Measurements from ENCODE around the gene KRTAP13-2.

The KRTAP13-2 gene

DNA sequence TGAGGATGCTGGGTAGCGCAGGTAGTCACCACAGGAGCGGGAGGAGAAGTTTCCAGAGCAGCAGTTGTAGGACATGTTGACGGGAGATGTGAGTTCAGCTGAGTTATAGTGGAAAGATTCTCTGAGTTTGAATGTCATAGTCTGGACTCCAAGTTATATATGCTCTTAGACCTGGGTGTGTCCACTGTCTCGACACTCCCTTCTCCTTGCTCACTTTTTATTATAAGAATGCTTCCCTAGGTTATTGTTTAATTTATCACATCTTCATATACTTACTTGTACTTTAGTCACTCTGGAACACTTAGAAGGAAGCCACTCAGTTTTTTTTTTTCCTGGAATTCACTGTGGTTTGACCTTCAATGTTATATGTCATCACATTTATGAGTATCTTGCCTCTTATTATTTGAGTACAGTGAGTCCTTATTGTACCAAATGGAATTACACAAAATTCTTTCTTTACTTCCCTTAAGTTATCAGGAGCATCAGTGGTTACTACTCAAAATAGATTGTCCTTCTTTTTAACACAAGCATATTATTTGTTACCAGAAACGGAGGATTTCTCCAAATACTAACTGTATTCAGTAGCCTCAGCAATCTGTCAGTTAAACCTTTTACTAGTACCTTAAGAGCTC is at the start of gene KRTAP13-2:
TSS of gene KRTAP13-2 (minus strand) at position 133 of the 632 bp plus-strand sequence. CDS start at position 75, 58 bp downstream.
- no peak for TF ChIP-seq CTCF (IDR thresholded peaks at IDR 0.05; ENCODE audit: low read depth, low read length)
- no peak for DNase-seq (ENCODE audit: extremely low read depth, low read depth)

DNA sequence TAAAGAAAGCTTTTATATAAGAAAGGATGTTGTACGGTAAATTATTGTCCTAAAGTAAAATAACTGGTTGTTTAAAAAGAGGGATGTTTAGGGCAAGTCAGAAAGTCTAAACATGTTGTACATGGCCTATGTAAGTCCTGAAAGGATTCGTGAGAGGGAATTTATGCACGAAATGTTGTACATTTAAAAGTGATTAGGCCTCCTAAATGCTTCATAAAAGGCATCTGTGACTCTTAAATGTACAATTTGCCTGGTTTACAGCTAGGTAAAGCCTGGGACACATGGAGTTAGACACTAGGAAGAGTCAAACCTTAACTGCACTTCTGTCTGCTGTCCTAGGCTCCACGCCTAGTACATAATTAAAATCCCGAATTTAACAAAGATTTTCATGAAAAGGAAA is 43.9 kb upstream of the KRTAP13-2 start:
- DNase-seq (ENCODE audit: extremely low read depth, low read depth), result no peak
- no peak for TF ChIP-seq CTCF (IDR thresholded peaks at IDR 0.05; ENCODE audit: low read depth, low read length)

- no peak for DNase-seq (ENCODE audit: extremely low read depth, low read depth)
- TF ChIP-seq CTCF (IDR thresholded peaks at IDR 0.05; ENCODE audit: low read depth, low read length), result no peak
Measured at GRCh38 chr21:30408782-30409494, 36.9 kb upstream of the KRTAP13-2 start.

GRCh38 chr21:30395731-30396130 is 23.7 kb upstream of the KRTAP13-2 start, which contains the start of gene KRTAP13-1:
Gene KRTAP13-1 (plus strand): TSS chr21:30396031. CDS start chr21:30396087, 56 bp downstream.
- no peak for TF ChIP-seq CTCF (IDR thresholded peaks at IDR 0.05; ENCODE audit: low read depth, low read length)
- no peak for DNase-seq (ENCODE audit: extremely low read depth, low read depth)

DNA sequence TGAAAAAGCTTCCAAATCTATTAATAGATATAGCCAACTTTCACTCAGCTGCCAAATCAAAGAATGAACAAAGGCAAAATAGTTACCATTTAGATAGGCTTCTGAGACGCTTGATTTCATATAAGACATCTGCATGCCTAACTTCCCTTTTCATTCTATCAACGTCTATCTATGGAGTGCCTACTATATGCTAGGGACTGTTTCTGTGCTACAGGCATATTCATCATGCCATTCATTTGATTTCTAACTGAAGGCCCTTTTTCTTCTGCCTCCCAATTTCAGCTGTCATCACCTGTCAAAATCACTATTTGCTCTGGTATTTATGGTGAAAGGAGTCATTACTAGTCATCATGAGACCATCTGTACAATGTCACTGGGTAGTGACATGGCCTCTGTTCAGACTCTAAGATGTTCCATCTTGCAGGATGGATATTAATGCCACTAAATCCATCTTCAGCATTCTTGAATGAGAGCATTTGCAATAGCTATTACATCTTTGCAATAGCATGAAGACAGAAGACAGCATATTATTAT is 19.5 kb upstream of the KRTAP13-2 start:
- TF ChIP-seq CTCF (IDR thresholded peaks at IDR 0.05; ENCODE audit: low read depth, low read length), result no peak
- DNase-seq (ENCODE audit: extremely low read depth, low read depth), result no peak

GRCh38 chr21:30382201-30382600 is 10.1 kb upstream of the KRTAP13-2 start:
- no peak for DNase-seq (ENCODE audit: extremely low read depth, low read depth)
- TF ChIP-seq CTCF (IDR thresholded peaks at IDR 0.05; ENCODE audit: low read depth, low read length), result no peak

GRCh38 chr21:30355906-30356305 is 16.2 kb downstream of the KRTAP13-2 start:
- no peak for TF ChIP-seq CTCF (IDR thresholded peaks at IDR 0.05; ENCODE audit: low read depth, low read length)
- DNase-seq (ENCODE audit: extremely low read depth, low read depth), result no peak
